ENCODE data around the gene LHFPL5.

LHFPL5 gene

GRCh38 chr6:35781290-35781689, 23.9 kb upstream of the LHFPL5 start:
- Histone ChIP-seq H3K4me2 (ENCODE audit: insufficient read depth, low read length) (no peak overlapping the region), H3K36me3 (ENCODE audit: insufficient read depth, low read length) (no peaks in the 10 kb centered on the region), H3K79me2 (ENCODE audit: insufficient read depth, low read length) (no peaks in the 10 kb centered on the region), H3K4me1 (ENCODE audit: insufficient read depth, low read length) (no peaks in the 10 kb centered on the region), H4K20me1 (ENCODE audit: insufficient read depth, low read length) (no peaks in the 10 kb centered on the region), H3K9ac (ENCODE audit: low read depth, low read length) (no peak overlapping the region), H2AFZ (ENCODE audit: low read depth, low read length) (no peak overlapping the region), H3K27ac (ENCODE audit: low read length) (no peak overlapping the region), H3K4me3 (ENCODE audit: low read depth in 1 of 2, low read length in 2 of 2) (no peak overlapping the region), H3K9me3 (ENCODE audit: insufficient read depth, low read length, severe bottlenecking) (no peaks in the 10 kb centered on the region), H3K27me3 (ENCODE audit: insufficient read depth, low read length, poor library complexity) (peaks cover 8% of the 10 kb centered on the region)
- DNase-seq (no peak), ATAC-seq (ENCODE audit: insufficient read depth, low read depth) (no peak)
- no peak for TF ChIP-seq EZH2 (IDR thresholded peaks at IDR 0.05; ENCODE audit: borderline replicate concordance, low read depth, low read length, severe bottlenecking)
- TF ChIP-seq, protein P1, sequence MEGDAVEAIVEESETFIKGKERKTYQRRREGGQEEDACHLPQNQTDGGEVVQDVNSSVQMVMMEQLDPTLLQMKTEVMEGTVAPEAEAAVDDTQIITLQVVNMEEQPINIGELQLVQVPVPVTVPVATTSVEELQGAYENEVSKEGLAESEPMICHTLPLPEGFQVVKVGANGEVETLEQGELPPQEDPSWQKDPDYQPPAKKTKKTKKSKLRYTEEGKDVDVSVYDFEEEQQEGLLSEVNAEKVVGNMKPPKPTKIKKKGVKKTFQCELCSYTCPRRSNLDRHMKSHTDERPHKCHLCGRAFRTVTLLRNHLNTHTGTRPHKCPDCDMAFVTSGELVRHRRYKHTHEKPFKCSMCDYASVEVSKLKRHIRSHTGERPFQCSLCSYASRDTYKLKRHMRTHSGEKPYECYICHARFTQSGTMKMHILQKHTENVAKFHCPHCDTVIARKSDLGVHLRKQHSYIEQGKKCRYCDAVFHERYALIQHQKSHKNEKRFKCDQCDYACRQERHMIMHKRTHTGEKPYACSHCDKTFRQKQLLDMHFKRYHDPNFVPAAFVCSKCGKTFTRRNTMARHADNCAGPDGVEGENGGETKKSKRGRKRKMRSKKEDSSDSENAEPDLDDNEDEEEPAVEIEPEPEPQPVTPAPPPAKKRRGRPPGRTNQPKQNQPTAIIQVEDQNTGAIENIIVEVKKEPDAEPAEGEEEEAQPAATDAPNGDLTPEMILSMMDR (IDR thresholded peaks at IDR 0.05; ENCODE audit: borderline replicate concordance, extremely low read depth, low read length, poor library complexity, severe bottlenecking), result no peak

- Histone ChIP-seq H3K4me2 (ENCODE audit: insufficient read depth, low read length) (no peak overlapping the region), H2AFZ (ENCODE audit: low read depth, low read length) (no peak overlapping the region), H3K9me3 (ENCODE audit: insufficient read depth, low read length, severe bottlenecking) (no peaks in the 10 kb centered on the region), H4K20me1 (ENCODE audit: insufficient read depth, low read length) (no peaks in the 10 kb centered on the region), H3K9ac (ENCODE audit: low read depth, low read length) (no peak overlapping the region), H3K4me3 (ENCODE audit: low read depth in 1 of 2, low read length in 2 of 2) (no peak overlapping the region), H3K4me1 (ENCODE audit: insufficient read depth, low read length) (no peaks in the 10 kb centered on the region), H3K79me2 (ENCODE audit: insufficient read depth, low read length) (no peaks in the 10 kb centered on the region), H3K27ac (ENCODE audit: low read length) (no peak overlapping the region), H3K36me3 (ENCODE audit: insufficient read depth, low read length) (no peaks in the 10 kb centered on the region), H3K27me3 (ENCODE audit: insufficient read depth, low read length, poor library complexity) (no peaks in the 10 kb centered on the region)
- no peak for ATAC-seq (ENCODE audit: insufficient read depth, low read depth)
- DNase-seq, result no peak
- TF ChIP-seq EZH2 (IDR thresholded peaks at IDR 0.05; ENCODE audit: borderline replicate concordance, low read depth, low read length, severe bottlenecking), result no peak
- TF ChIP-seq, protein P1 (IDR thresholded peaks at IDR 0.05; ENCODE audit: borderline replicate concordance, extremely low read depth, low read length, poor library complexity, severe bottlenecking), result no peak
Measured at GRCh38 chr6:35782424-35782823, 22.7 kb upstream of the LHFPL5 start.

GRCh38 chr6:35784200-35784599, 21.0 kb upstream of the LHFPL5 start:
- ATAC-seq (ENCODE audit: insufficient read depth, low read depth) (no peak), DNase-seq (no peak)

More at GRCh38 chr6:35784200-35784599, 21.0 kb upstream of the LHFPL5 start:
- H3K4me1 ChIP-seq (ENCODE audit: insufficient read depth, low read length), result no peaks in the 10 kb centered on the region
- TF ChIP-seq EZH2 (IDR thresholded peaks at IDR 0.05; ENCODE audit: borderline replicate concordance, low read depth, low read length, severe bottlenecking), result no peak
- TF ChIP-seq, protein P1 (IDR thresholded peaks at IDR 0.05; ENCODE audit: borderline replicate concordance, extremely low read depth, low read length, poor library complexity, severe bottlenecking), result no peak
- H2AFZ ChIP-seq (ENCODE audit: low read depth, low read length), result no peak overlapping the region
- H3K36me3 ChIP-seq (ENCODE audit: insufficient read depth, low read length), result no peaks in the 10 kb centered on the region
- no peaks in the 10 kb centered on the region for H4K20me1 ChIP-seq (ENCODE audit: insufficient read depth, low read length)
- H3K27me3 ChIP-seq (ENCODE audit: insufficient read depth, low read length, poor library complexity), result peaks cover 6% of the 10 kb centered on the region
- H3K79me2 ChIP-seq (ENCODE audit: insufficient read depth, low read length), result no peaks in the 10 kb centered on the region
- H3K27ac ChIP-seq (ENCODE audit: low read length), result no peak overlapping the region
- H3K4me2 ChIP-seq (ENCODE audit: insufficient read depth, low read length), result no peak overlapping the region
- no peaks in the 10 kb centered on the region for H3K9me3 ChIP-seq (ENCODE audit: insufficient read depth, low read length, severe bottlenecking)
- H3K9ac ChIP-seq (ENCODE audit: low read depth, low read length), result no peak overlapping the region
- H3K4me3 ChIP-seq (ENCODE audit: low read depth in 1 of 2, low read length in 2 of 2), result no peak overlapping the region

Data from DND-41 (cell line).